Measurements from ENCODE around the gene PARS2. TPM values are rescaled to one million over a fixed set of nuclear protein-coding genes. Genes with fewer than 3 reads are reported as not detected.

The PARS2 gene
- total RNA-seq, 1 experiment from 2014 or later, result 9.6 TPM

GRCh38 chr1:54795356-54795665, 31.0 kb upstream of the PARS2 start:
- Histone ChIP-seq H2AFZ (ENCODE audit: low read depth, low read length, poor library complexity, severe bottlenecking) (no peak overlapping the region), H4K20me1 (ENCODE audit: insufficient read depth) (no peaks in the 10 kb centered on the region), H3K4me2 (ENCODE audit: low read length) (peak overlapping the region; percentile 49), H3K9ac (ENCODE audit: low read length) (no peak overlapping the region), H3K9me2 (ENCODE audit: insufficient read depth) (no peaks in the 10 kb centered on the region), H3K27me3 (ENCODE audit: insufficient read depth, low read length) (no peaks in the 10 kb centered on the region), H3K79me2 (ENCODE audit: insufficient read depth, low read length) (no peaks in the 10 kb centered on the region), H3K27ac (ENCODE audit: low read depth, low read length) (no peak overlapping the region), H3K4me3 (replicated peaks in 1 of 2; ENCODE audit: low read depth in 1 of 2, low read length in 2 of 2) (no peak overlapping the region), H3K9me3 (ENCODE audit: control insufficient read depth in 1 of 2, insufficient read depth in 1 of 2, low read depth in 1 of 2, low read length in 2 of 2) (no peaks in the 10 kb centered on the region; a peak in 1 of 4 replicates), H3K36me3 (ENCODE audit: control insufficient read depth in 1 of 2, insufficient read depth in 2 of 2, low read length in 2 of 2) (no peaks in the 10 kb centered on the region), H3K4me1 (ENCODE audit: control insufficient read depth in 1 of 2, insufficient read depth in 2 of 2, low read length in 2 of 2) (peaks cover 6 to 17% of the 10 kb centered on the region in 2 experiments; a peak in 3 of 4 replicates)
- BruUV-seq (replicated peaks), result no TSS peak
- RAD21 ChIA-PET (ENCODE audit: low non-redundant PET in 1 of 2, low total read pairs in 2 of 2, uncharacterized antibody in 2 of 2, unreplicated experiment in 2 of 2), result no interaction called here
- CTCF ChIA-PET, result interaction anchor here (1.0 kb wide), 1 partner anchor 124 kb away, joined by 3 read pairs; no protein-coding TSS in a partner anchor
- intact Hi-C loops (cut with micrococcal nuclease), result no loop called here
- TF ChIP-seq RAD21 (IDR thresholded peaks at IDR 0.05; ENCODE audit: low read depth), result no peak
- TF ChIP-seq CTCF (IDR thresholded peaks at IDR 0.05 in 2 of 3, conservative IDR thresholded peaks at IDR 0.05 in 1 of 3; ENCODE audit: borderline replicate concordance in 1 of 3, insufficient read depth in 1 of 3, low read depth in 2 of 3, low read length in 2 of 3), result no peak
- TF ChIP-seq MAX (IDR thresholded peaks at IDR 0.05), result no peak
- TF ChIP-seq ZBTB33 (IDR thresholded peaks at IDR 0.05; ENCODE audit: extremely low read depth, insufficient replicate concordance, low read length), result no peak
- no peak for TF ChIP-seq POLR2A (IDR thresholded peaks at IDR 0.05; ENCODE audit: borderline replicate concordance, extremely low read depth, insufficient read depth, insufficient read length)
- TF ChIP-seq EZH2 (IDR thresholded peaks at IDR 0.05), result no peak
- TF ChIP-seq ATF3 (IDR thresholded peaks at IDR 0.05), result no peak
- no peak for TF ChIP-seq CEBPB (IDR thresholded peaks at IDR 0.05; ENCODE audit: low read depth)
- TF ChIP-seq EGR1 (IDR thresholded peaks at IDR 0.05; ENCODE audit: low read depth), result no peak
- POLR2A ChIA-PET, result no interaction called here
- DNase-seq (ENCODE audit: low read depth, low spot score), result no peak
- ATAC-seq, result peak; percentile 50; the same call in 1 of the 2 replicates
